A673 (cell line): ENCODE results near the gene MEF2A.

Experiments
- CTCF ChIP-seq: fragments of 300-800, 200-600 bp; sonication (generic); conservative IDR thresholded peaks from 2 replicates; pipeline ENCODE4 v1.5.1; 2017; ENCODE audit warnings: low read depth, mild to moderate bottlenecking, antibody characterized with exemption, low read length, moderate library complexity, mixed read lengths
- EZH2 ChIP-seq: fragments of 200-600 bp; sonication (generic); IDR thresholded peaks from 2 replicates; pipeline ENCODE4 v1.6.1; 2017; ENCODE audit warnings: borderline replicate concordance, low read depth, mild to moderate bottlenecking, mixed read lengths, antibody characterized with exemption, low read length; ENCODE audit not compliant: poor library complexity, severe bottlenecking

GRCh38 chr15:99605990-99606389, 40.2 kb downstream of the MEF2A start:
- TF ChIP-seq EZH2 (no peak), CTCF (no peak)
